Measurements from ENCODE around the gene SPECC1L. TPM values are rescaled to one million over a fixed set of nuclear protein-coding genes. Genes with fewer than 3 reads are reported as not detected.

Gene SPECC1L
- total RNA-seq, 2 donors from 2014 or later: 61.9 to 69.1 TPM

DNA sequence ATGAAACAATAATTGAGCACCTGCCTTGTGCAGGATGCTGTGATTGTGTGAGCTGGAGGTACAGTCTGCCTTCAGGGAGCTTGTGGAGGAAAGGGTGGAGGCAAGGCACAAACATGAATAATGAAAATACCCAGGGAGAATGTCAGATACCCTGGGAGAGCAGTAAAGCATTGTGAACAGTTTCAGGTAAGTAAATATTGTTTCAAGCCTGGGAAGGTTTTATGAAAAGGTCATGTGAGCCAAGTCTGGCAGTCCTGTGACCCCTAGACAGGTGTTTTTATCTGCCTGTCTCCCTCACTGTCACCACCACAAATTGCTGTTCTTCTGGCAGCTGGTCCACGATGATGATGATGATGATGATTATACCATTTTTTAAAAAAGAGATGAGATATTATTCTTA is 32.0 kb downstream of the SPECC1L start:
- no peak for DNase-seq
- no peaks in the 10 kb centered on the region for H3K4me1 Mint-ChIP-seq
- WGBS, 2 experiments (ENCODE audit: insufficient coverage in 1 of 2, insufficient read length in 1 of 2): no CpG with 5 or more reads among the region's 1 CpG
- H3K36me3 ChIP-seq (ENCODE audit: control insufficient read depth, insufficient read depth, low read length): peaks cover 56% of the 10 kb centered on the region
- no peaks in the 10 kb centered on the region for H3K27me3 Mint-ChIP-seq (ENCODE audit: insufficient read depth)
- H3K9me3 ChIP-seq (ENCODE audit: control insufficient read depth, low read length): peaks cover 22% of the 10 kb centered on the region
- no peaks in the 10 kb centered on the region for H3K4me1 ChIP-seq (ENCODE audit: control insufficient read depth, insufficient read depth, low read length)
- no peak overlapping the region for H3K9ac ChIP-seq (ENCODE audit: extremely low read depth, low read length, poor library complexity, severe bottlenecking)
- no peak overlapping the region for H3K4me3 Mint-ChIP-seq
- no peak overlapping the region for H3K27ac Mint-ChIP-seq
- H3K4me3 ChIP-seq (ENCODE audit: low read length): no peak overlapping the region
- H3K36me3 Mint-ChIP-seq (ENCODE audit: low read depth): peaks cover 66% of the 10 kb centered on the region
- no peak overlapping the region for H3K27ac ChIP-seq (ENCODE audit: low read depth, low read length)
- peaks cover 14% of the 10 kb centered on the region for H3K9me3 Mint-ChIP-seq
- no peaks in the 10 kb centered on the region for H3K27me3 ChIP-seq (ENCODE audit: control insufficient read depth, insufficient read depth, low read length, poor library complexity, severe bottlenecking)
- TF ChIP-seq, protein P1, sequence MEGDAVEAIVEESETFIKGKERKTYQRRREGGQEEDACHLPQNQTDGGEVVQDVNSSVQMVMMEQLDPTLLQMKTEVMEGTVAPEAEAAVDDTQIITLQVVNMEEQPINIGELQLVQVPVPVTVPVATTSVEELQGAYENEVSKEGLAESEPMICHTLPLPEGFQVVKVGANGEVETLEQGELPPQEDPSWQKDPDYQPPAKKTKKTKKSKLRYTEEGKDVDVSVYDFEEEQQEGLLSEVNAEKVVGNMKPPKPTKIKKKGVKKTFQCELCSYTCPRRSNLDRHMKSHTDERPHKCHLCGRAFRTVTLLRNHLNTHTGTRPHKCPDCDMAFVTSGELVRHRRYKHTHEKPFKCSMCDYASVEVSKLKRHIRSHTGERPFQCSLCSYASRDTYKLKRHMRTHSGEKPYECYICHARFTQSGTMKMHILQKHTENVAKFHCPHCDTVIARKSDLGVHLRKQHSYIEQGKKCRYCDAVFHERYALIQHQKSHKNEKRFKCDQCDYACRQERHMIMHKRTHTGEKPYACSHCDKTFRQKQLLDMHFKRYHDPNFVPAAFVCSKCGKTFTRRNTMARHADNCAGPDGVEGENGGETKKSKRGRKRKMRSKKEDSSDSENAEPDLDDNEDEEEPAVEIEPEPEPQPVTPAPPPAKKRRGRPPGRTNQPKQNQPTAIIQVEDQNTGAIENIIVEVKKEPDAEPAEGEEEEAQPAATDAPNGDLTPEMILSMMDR (conservative IDR thresholded peaks at IDR 0.05): no peak

DNA sequence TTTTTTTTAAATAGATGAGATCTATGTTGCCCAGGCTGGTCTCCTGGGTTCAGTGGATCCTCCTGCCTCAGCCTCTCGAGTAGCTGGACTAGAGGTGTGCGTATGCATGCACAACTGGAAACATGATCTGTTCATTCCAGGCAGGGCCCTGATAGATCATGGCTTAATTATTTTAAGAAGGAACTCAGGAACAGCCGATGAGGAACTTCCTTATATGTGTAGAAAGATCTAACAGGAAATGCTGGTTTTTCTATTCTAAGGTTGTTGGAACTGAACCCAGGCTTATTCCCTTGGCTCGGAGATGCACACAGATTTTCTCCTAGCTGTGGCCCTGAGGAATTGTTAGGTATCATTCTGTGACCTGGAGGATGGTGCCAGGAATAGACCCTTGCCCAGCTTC is 32.4 kb downstream of the SPECC1L start:
- 94 to 95% methylated on average over 4 of the region's 4 CpGs for WGBS, 2 experiments (ENCODE audit: insufficient coverage in 1 of 2, insufficient read length in 1 of 2)
- Histone ChIP-seq H3K27me3 (ENCODE audit: control insufficient read depth, insufficient read depth, low read length, poor library complexity, severe bottlenecking) (no peaks in the 10 kb centered on the region), H3K9ac (ENCODE audit: extremely low read depth, low read length, poor library complexity, severe bottlenecking) (no peak overlapping the region), H3K9me3 (ENCODE audit: control insufficient read depth, low read length) (peaks cover 22% of the 10 kb centered on the region), H3K4me3 (ENCODE audit: low read length) (no peak overlapping the region), H3K36me3 (ENCODE audit: control insufficient read depth, insufficient read depth, low read length) (peaks cover 58% of the 10 kb centered on the region), H3K4me1 (ENCODE audit: control insufficient read depth, insufficient read depth, low read length) (no peaks in the 10 kb centered on the region), H3K27ac (ENCODE audit: low read depth, low read length) (no peak overlapping the region)
- Mint-ChIP-seq H3K27ac (no peak overlapping the region), H3K4me1 (no peaks in the 10 kb centered on the region), H3K27me3 (ENCODE audit: insufficient read depth) (no peaks in the 10 kb centered on the region), H3K9me3 (peaks cover 14% of the 10 kb centered on the region), H3K4me3 (no peak overlapping the region), H3K36me3 (ENCODE audit: low read depth) (peaks cover 66% of the 10 kb centered on the region)
- no peak for DNase-seq
- TF ChIP-seq, protein P1 (conservative IDR thresholded peaks at IDR 0.05): no peak

DNA sequence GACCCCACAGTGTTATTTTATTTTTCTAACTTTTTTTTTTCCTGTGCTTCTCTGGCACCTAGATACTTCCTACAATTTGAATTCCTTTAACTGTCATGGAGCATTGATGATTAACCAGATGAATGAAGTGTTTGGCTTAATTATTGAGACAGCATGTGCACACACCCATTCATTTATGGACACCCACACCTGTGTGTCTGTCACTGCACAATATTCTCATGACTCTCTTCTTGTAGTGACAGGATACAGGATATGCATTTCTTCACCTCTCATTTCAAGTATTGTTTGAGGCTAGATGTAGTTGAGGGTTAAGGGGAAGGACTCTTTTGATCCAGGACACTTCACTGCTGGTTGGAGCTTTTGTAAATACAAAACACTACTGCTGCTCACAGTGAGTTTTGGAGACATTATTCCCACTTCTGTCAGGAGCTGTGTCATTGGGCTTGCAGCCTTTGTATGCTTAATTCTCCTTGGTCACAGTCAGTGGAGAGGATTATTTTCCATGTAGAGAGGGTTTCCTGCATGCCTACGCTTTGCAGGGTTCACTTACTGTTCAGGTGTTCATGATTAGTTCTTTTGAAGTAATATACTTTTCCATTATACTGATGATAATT is 33.5 kb downstream of the SPECC1L start:
- no peak overlapping the region for H3K27ac ChIP-seq (ENCODE audit: low read depth, low read length)
- H3K4me1 Mint-ChIP-seq: no peaks in the 10 kb centered on the region
- no peak overlapping the region for H3K4me3 Mint-ChIP-seq
- 100% methylated on average over 1 of the region's 1 CpG; no CpG with 5 or more reads in 1 of the 2 experiments for WGBS, 2 experiments (ENCODE audit: insufficient coverage in 1 of 2, insufficient read length in 1 of 2)
- H3K36me3 ChIP-seq (ENCODE audit: control insufficient read depth, insufficient read depth, low read length): peaks cover 67% of the 10 kb centered on the region
- TF ChIP-seq, protein P1 (conservative IDR thresholded peaks at IDR 0.05): no peak
- no peak for DNase-seq
- H3K9me3 Mint-ChIP-seq: peaks cover 14% of the 10 kb centered on the region
- H3K4me1 ChIP-seq (ENCODE audit: control insufficient read depth, insufficient read depth, low read length): no peaks in the 10 kb centered on the region
- H3K9ac ChIP-seq (ENCODE audit: extremely low read depth, low read length, poor library complexity, severe bottlenecking): no peak overlapping the region
- H3K9me3 ChIP-seq (ENCODE audit: control insufficient read depth, low read length): peaks cover 22% of the 10 kb centered on the region
- no peaks in the 10 kb centered on the region for H3K27me3 Mint-ChIP-seq (ENCODE audit: insufficient read depth)
- H3K4me3 ChIP-seq (ENCODE audit: low read length): no peak overlapping the region
- H3K27ac Mint-ChIP-seq: no peak overlapping the region
- peaks cover 70% of the 10 kb centered on the region for H3K36me3 Mint-ChIP-seq (ENCODE audit: low read depth)
- no peaks in the 10 kb centered on the region for H3K27me3 ChIP-seq (ENCODE audit: control insufficient read depth, insufficient read depth, low read length, poor library complexity, severe bottlenecking)
